ENCODE results near the gene ESRRA. TPM values are rescaled to one million over a fixed set of nuclear protein-coding genes. Genes with fewer than 3 reads are reported as not detected.

Gene ESRRA
- total and polyA plus RNA-seq, 9 of the 15 experiments (the other 6 are each of a cell fraction or from before 2014, with no cell fraction given): 0.27 to 89.7 (median 23.7) TPM

DNA sequence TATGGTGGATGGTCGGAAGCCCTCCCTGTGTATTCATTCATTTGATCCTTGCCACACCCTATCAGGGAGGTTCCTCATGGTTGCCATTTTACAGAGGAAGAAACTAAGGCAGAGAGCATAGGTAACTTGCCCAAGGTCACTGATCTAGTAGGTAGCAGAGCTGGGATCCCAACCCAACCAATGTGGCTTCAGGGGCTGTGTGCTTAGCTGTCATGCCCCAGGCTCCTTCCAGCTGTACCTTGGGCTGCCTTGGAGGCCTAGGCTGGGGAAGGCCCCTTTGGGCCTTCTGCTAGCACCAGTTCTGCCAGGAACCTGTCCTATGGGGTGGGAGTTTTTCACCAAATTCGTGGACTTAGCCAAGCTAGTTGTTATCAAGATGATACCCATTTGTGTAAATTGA is 29.5 kb upstream of the ESRRA start:
- H3K79me2 ChIP-seq (ENCODE audit: control insufficient read depth, insufficient read depth, low read length): peaks cover 33% of the 10 kb centered on the region
- intact Hi-C loops (cut with micrococcal nuclease): no loop called here
- POLR2A ChIA-PET: no interaction called here
- WGBS (ENCODE audit: insufficient coverage, low coverage, missing lambda C conversion rate): 73% methylated on average over 2 of the region's 2 CpGs
- no peaks in the 10 kb centered on the region for H3K9me3 ChIP-seq (replicated peaks; ENCODE audit: control insufficient read depth, insufficient read depth, low read depth, low read length)
- no peaks in the 10 kb centered on the region for H3K27me3 ChIP-seq (ENCODE audit: control insufficient read depth in 2 of 2, insufficient read depth in 2 of 2, low read length in 2 of 2)
- no peak for ATAC-seq
- H3K27ac ChIP-seq (ENCODE audit: extremely low read depth, low read depth, low read length): peak overlapping the region; percentile 49; the same call in 1 of the 3 replicates
- H3K4me3 ChIP-seq: no peak overlapping the region
- H3K4me2 ChIP-seq (ENCODE audit: insufficient read depth, low read length): no peak overlapping the region
- CTCF ChIA-PET (ENCODE audit: low intra/inter-chr PET ratio): no interaction called here
- in situ Hi-C loops (cut with MboI): no loop called here
- DNase-seq (ENCODE audit: extremely low read depth in 1 of 4, low spot score in 3 of 4): no peak
- H3K4me1 ChIP-seq (replicated peaks in 1 of 2; ENCODE audit: control insufficient read depth in 2 of 2, insufficient read depth in 2 of 2, low read length in 2 of 2): peaks cover 17 to 43% of the 10 kb centered on the region in 2 experiments
- BruUV-seq (replicated peaks): no TSS peak
- H3K36me3 ChIP-seq (ENCODE audit: control insufficient read depth, insufficient read depth, low read length): peaks cover 31% of the 10 kb centered on the region; the same call in 2 of the 3 replicates
- H3K9ac ChIP-seq (ENCODE audit: insufficient read depth in 1 of 2, low read depth in 2 of 2, low read length in 2 of 2): peak overlapping the region in 1 of 2 experiments; percentile 81; a peak in 1 of 4 replicates
- no peak for FAIRE-seq
- H2AFZ ChIP-seq (ENCODE audit: low read depth, low read length): no peak overlapping the region
- no peaks in the 10 kb centered on the region for H4K20me1 ChIP-seq (replicated peaks; ENCODE audit: control insufficient read depth, insufficient read depth, low read length)
- H3K9me1 ChIP-seq (ENCODE audit: control insufficient read depth, insufficient read depth, low read length): no peaks in the 10 kb centered on the region
- TF ChIP-seq ZC3H8 (IDR thresholded peaks at IDR 0.05) (no peak), ZNF217 (CRISPR knock-in tag; IDR thresholded peaks at IDR 0.05) (no peak), CHD2 (IDR thresholded peaks at IDR 0.05; ENCODE audit: low read depth, low read length) (no peak), POLR2AphosphoS5 (IDR thresholded peaks at IDR 0.05; ENCODE audit: control insufficient read depth, insufficient read depth, low read depth, low read length) (no peak), MED1 (CRISPR knock-in tag; IDR thresholded peaks at IDR 0.05; ENCODE audit: borderline replicate concordance) (no peak), TAF7 (tag; IDR thresholded peaks at IDR 0.05) (no peak), MTA2 (IDR thresholded peaks at IDR 0.05; ENCODE audit: low read depth) (no peak), SP1 (CRISPR knock-in tag; IDR thresholded peaks at IDR 0.05) (no peak), NFIX (CRISPR knock-in tag; IDR thresholded peaks at IDR 0.05; ENCODE audit: low read depth) (no peak), MEF2A (IDR thresholded peaks at IDR 0.05; ENCODE audit: control insufficient read depth, low read depth, low read length) (no peak), PHB (CRISPR knock-in tag; IDR thresholded peaks at IDR 0.05) (no peak), BRF1 (IDR thresholded peaks at IDR 0.05; ENCODE audit: borderline replicate concordance, extremely low read depth, insufficient read length) (no peak), TFE3 (CRISPR knock-in tag; IDR thresholded peaks at IDR 0.05) (no peak), NR2F6 (CRISPR knock-in tag; IDR thresholded peaks at IDR 0.05) (no peak)
- TF ChIP-seq, protein P1, sequence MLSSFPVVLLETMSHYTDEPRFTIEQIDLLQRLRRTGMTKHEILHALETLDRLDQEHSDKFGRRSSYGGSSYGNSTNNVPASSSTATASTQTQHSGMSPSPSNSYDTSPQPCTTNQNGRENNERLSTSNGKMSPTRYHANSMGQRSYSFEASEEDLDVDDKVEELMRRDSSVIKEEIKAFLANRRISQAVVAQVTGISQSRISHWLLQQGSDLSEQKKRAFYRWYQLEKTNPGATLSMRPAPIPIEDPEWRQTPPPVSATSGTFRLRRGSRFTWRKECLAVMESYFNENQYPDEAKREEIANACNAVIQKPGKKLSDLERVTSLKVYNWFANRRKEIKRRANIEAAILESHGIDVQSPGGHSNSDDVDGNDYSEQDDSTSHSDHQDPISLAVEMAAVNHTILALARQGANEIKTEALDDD (IDR thresholded peaks at IDR 0.05): no peak
